Left kidney (tissue), 2 donors: ENCODE data around the gene HDAC10. TPM values are rescaled to one million over a fixed set of nuclear protein-coding genes. Genes with fewer than 3 reads are reported as not detected.
"Not testable (repeated sequence)": the region's sequence is repeated elsewhere in the genome, so short reads cannot be mapped to it uniquely, and the experiment has no call there.

Experiments
- DNase-seq: peaks from one replicate; pipeline ENCODE4 v3.0.0-alpha.2; 2013
- polyA plus RNA-seq: library from polyadenylated mRNA; unstranded; fragments of 120-200 nt; gene quantifications from one replicate; pipeline ENCODE4 v1.2.1, GENCODE V29; 2013; ENCODE audit not compliant: insufficient read length

The HDAC10 gene
- polyA plus RNA-seq, 1 donor: 21.7 TPM

GRCh38 chr22:50285568-50286229 is 34.6 kb upstream of the HDAC10 start:
- DNase-seq: no peak

- no peak for DNase-seq
Measured at GRCh38 chr22:50284479-50284878, 33.4 kb upstream of the HDAC10 start.

GRCh38 chr22:50283821-50284220 is 32.8 kb upstream of the HDAC10 start:
- no peak for DNase-seq

- DNase-seq: no peak
Measured at GRCh38 chr22:50282361-50283155, 31.5 kb upstream of the HDAC10 start.

GRCh38 chr22:50281957-50282356 is 30.9 kb upstream of the HDAC10 start:
- DNase-seq: no peak

GRCh38 chr22:50281384-50281760 is 30.3 kb upstream of the HDAC10 start:
- DNase-seq: no peak

GRCh38 chr22:50280708-50281383 is 29.8 kb upstream of the HDAC10 start:
- DNase-seq: no peak

GRCh38 chr22:50280022-50280707 is 29.1 kb upstream of the HDAC10 start:
- no peak for DNase-seq

GRCh38 chr22:50278956-50279619 is 28.0 kb upstream of the HDAC10 start:
- no peak for DNase-seq

GRCh38 chr22:50278461-50278860 is 27.4 kb upstream of the HDAC10 start:
- DNase-seq: no peak

- DNase-seq: no peak
Measured at GRCh38 chr22:50277761-50278160, 26.7 kb upstream of the HDAC10 start.

GRCh38 chr22:50276143-50276542 is 25.1 kb upstream of the HDAC10 start:
- DNase-seq: no peak

- DNase-seq: no peak
Measured at GRCh38 chr22:50275181-50276055, 24.4 kb upstream of the HDAC10 start.

- no peak for DNase-seq
Measured at GRCh38 chr22:50274771-50275170, 23.7 kb upstream of the HDAC10 start.

- DNase-seq: no peak
Measured at GRCh38 chr22:50274311-50274710, 23.2 kb upstream of the HDAC10 start.

- DNase-seq: not testable (repeated sequence)
Measured at GRCh38 chr22:50273781-50274180, 22.7 kb upstream of the HDAC10 start.

GRCh38 chr22:50273352-50273751 is 22.3 kb upstream of the HDAC10 start:
- not testable (repeated sequence) for DNase-seq

- no peak for DNase-seq
Measured at GRCh38 chr22:50272044-50272802, 21.2 kb upstream of the HDAC10 start.

GRCh38 chr22:50271519-50271970 is 20.5 kb upstream of the HDAC10 start:
- DNase-seq: no peak
